Breast epithelium (tissue), 3 donors: ENCODE measurements around the gene GRM1.

ENCODE experiments used
- POLR2A ChIP-seq: fragments of 450-650 bp; IDR thresholded peaks from one replicate; pipeline ENCODE4 v1.6.1; 2016; ENCODE audit warnings: antibody characterized with exemption, mild to moderate bottlenecking, moderate library complexity
- TF ChIP-seq, protein P1 (sequence below), 3 donors: fragments of 450-650 bp; IDR thresholded peaks; one replicate each; pipeline ENCODE4 v1.5.1; 2016 to 2017; ENCODE audit warnings: antibody characterized with exemption in 3 of 3, mild to moderate bottlenecking in 3 of 3, moderate library complexity in 3 of 3

DNA sequence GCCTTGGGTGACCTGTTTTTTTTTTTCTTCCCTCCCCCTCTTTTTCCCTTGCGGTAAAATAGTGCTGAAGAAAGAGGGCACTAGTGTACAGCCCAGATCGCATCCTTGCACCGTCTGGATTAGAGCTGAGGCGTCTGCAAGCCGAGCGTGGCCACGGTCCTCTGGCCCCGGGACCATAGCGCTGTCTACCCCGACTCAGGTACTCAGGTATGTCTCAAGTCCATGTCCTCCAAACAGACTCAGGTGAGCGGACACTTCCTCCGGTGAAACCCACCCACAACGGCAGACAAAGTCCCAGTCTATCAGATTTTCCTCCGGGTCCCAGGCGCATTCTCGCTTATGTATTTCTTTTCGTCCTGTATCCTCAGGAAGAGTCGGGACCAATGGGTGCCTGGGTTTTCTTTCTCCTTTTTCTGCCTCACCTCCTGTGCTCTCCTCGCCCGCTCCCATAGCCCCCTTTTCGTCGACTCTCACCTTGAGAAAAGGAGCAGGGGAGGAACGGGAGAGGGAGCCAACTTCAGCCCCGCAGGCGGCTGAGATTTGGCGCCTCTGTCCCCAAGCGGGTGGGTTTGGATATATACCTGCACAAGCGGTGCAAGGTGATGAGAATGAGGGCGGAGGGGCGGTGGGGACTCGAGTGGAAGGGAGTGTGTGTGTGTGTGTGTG, 1.1 kb upstream of the GRM1 start:
- no peak for TF ChIP-seq POLR2A
- TF ChIP-seq, protein P1, sequence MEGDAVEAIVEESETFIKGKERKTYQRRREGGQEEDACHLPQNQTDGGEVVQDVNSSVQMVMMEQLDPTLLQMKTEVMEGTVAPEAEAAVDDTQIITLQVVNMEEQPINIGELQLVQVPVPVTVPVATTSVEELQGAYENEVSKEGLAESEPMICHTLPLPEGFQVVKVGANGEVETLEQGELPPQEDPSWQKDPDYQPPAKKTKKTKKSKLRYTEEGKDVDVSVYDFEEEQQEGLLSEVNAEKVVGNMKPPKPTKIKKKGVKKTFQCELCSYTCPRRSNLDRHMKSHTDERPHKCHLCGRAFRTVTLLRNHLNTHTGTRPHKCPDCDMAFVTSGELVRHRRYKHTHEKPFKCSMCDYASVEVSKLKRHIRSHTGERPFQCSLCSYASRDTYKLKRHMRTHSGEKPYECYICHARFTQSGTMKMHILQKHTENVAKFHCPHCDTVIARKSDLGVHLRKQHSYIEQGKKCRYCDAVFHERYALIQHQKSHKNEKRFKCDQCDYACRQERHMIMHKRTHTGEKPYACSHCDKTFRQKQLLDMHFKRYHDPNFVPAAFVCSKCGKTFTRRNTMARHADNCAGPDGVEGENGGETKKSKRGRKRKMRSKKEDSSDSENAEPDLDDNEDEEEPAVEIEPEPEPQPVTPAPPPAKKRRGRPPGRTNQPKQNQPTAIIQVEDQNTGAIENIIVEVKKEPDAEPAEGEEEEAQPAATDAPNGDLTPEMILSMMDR (IDR thresholded peaks at IDR 0.05): no peak
